ENCODE measurements around the gene SPAG16. TPM values are rescaled to one million over a fixed set of nuclear protein-coding genes. Genes with fewer than 3 reads are reported as not detected.

Gene SPAG16
- total RNA-seq, 1 experiment from 2014 or later, result 17.3 TPM

DNA sequence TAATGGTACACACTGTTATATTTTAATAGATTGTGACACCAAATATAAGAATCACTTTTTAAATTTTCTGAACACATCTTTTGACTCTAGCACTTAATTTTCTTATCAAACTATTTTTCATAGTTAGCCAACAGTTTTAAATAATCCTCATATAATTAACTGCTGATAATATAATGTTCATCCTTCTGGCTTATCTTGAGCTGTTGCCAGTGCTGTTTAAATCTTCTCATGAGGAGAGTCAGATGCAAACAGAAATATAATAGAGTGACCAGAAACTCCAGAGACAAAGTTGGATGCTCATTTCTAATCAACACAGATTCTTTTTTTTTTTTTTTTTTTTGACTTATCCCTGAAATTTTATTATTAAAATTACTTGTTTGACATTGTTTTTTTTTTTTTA is 282.6 kb downstream of the SPAG16 start:
- H2AFZ ChIP-seq (ENCODE audit: low read length), result no peak overlapping the region
- Mint-ChIP-seq H3K4me1 (no peaks in the 10 kb centered on the region), H3K9me3 (no peaks in the 10 kb centered on the region), H3K4me3 (no peak overlapping the region), H3K27ac (no peak overlapping the region), H3K27me3 (ENCODE audit: low read depth) (no peaks in the 10 kb centered on the region), H3K36me3 (ENCODE audit: insufficient read depth in 1 of 3, low read depth in 3 of 3) (no peaks in the 10 kb centered on the region)
- H4K8ac ChIP-seq (replicated peaks; ENCODE audit: insufficient read length, low read depth, low read length), result no peak overlapping the region
- H4K5ac ChIP-seq (ENCODE audit: insufficient read length, low read depth, low read length), result no peak overlapping the region
- H2AK5ac ChIP-seq (ENCODE audit: insufficient read length, low read length), result no peak overlapping the region
- H3K27me3 ChIP-seq (ENCODE audit: insufficient read depth, low read length), result no peaks in the 10 kb centered on the region
- H2BK5ac ChIP-seq (ENCODE audit: insufficient read length, low read length), result no peak overlapping the region
- no peak overlapping the region for H3T11ph ChIP-seq (ENCODE audit: low read length)
- H3K9me3 ChIP-seq (ENCODE audit: control insufficient read depth, low read depth, low read length), result no peaks in the 10 kb centered on the region
- no peak overlapping the region for H2BK12ac ChIP-seq (ENCODE audit: insufficient read length, low read depth, low read length)
- no peaks in the 10 kb centered on the region for H3K79me2 ChIP-seq (ENCODE audit: insufficient read depth, low read length)
- H3K9ac ChIP-seq (ENCODE audit: extremely low read depth, insufficient read length, low read length), result no peak overlapping the region
- H3K56ac ChIP-seq (ENCODE audit: insufficient read length, low read depth, low read length), result no peak overlapping the region
- H3K14ac ChIP-seq (ENCODE audit: insufficient read depth, low read length), result no peak overlapping the region
- no peak overlapping the region for H2BK20ac ChIP-seq (ENCODE audit: low read depth, low read length, poor library complexity, severe bottlenecking)
- no peaks in the 10 kb centered on the region for H4K20me1 ChIP-seq (ENCODE audit: control insufficient read depth, insufficient read depth, insufficient read length)
- no peak overlapping the region for H3K27ac ChIP-seq (ENCODE audit: insufficient read length, low read depth, low read length)
- no peak overlapping the region for H2BK15ac ChIP-seq (ENCODE audit: low read depth, low read length)
- no peaks in the 10 kb centered on the region for H3K79me1 ChIP-seq (ENCODE audit: insufficient read depth, low read depth, low read length, poor library complexity, severe bottlenecking)
- no peaks in the 10 kb centered on the region for H3K4me1 ChIP-seq (ENCODE audit: insufficient read depth, low read length)
- H4K91ac ChIP-seq (ENCODE audit: insufficient read length, low read depth, low read length), result no peak overlapping the region
- no peak for DNase-seq
- H3K18ac ChIP-seq (ENCODE audit: insufficient read length, low read depth, low read length), result no peak overlapping the region
- no peak overlapping the region for H3K4ac ChIP-seq (ENCODE audit: low read depth, low read length)
- H3K4me2 ChIP-seq (ENCODE audit: insufficient read depth, insufficient read length, low read length), result no peak overlapping the region
- no peak overlapping the region for H2BK120ac ChIP-seq (ENCODE audit: low read depth, low read length, poor library complexity, severe bottlenecking)
- H3K23me2 ChIP-seq (ENCODE audit: insufficient read length, low read depth, low read length, poor library complexity, severe bottlenecking), result no peaks in the 10 kb centered on the region
- H3K23ac ChIP-seq (ENCODE audit: insufficient read length, low read depth, low read length), result no peak overlapping the region
- TF ChIP-seq, protein P1, sequence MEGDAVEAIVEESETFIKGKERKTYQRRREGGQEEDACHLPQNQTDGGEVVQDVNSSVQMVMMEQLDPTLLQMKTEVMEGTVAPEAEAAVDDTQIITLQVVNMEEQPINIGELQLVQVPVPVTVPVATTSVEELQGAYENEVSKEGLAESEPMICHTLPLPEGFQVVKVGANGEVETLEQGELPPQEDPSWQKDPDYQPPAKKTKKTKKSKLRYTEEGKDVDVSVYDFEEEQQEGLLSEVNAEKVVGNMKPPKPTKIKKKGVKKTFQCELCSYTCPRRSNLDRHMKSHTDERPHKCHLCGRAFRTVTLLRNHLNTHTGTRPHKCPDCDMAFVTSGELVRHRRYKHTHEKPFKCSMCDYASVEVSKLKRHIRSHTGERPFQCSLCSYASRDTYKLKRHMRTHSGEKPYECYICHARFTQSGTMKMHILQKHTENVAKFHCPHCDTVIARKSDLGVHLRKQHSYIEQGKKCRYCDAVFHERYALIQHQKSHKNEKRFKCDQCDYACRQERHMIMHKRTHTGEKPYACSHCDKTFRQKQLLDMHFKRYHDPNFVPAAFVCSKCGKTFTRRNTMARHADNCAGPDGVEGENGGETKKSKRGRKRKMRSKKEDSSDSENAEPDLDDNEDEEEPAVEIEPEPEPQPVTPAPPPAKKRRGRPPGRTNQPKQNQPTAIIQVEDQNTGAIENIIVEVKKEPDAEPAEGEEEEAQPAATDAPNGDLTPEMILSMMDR (conservative IDR thresholded peaks at IDR 0.05), result no peak

Measured in H9 (cell line).